HCT116 (cell line): ENCODE measurements around the gene ZNF507. TPM values are rescaled to one million over a fixed set of nuclear protein-coding genes. Genes with fewer than 3 reads are reported as not detected.

Source experiments
- ATAC-seq: fragments of 200-7000 bp; cut with Tn5 transposase; 2 replicates; pipeline ENCODE4 v1.9.1; 2020; ENCODE audit warnings: mild to moderate bottlenecking, moderate library complexity
- BruUV-seq: library from RNA; stranded (reverse); fragments of 400-500 nt; replicated peaks from 2 replicates; lab custom pipeline; 2021; lab: Mats Ljungman, UMichigan
- CTCF ChIA-PET: fragments of 300-600 bp; sonication (Branson Sonifier 250); formaldehyde crosslinking; loops from one replicate; lab custom pipeline; 2021; ENCODE audit warnings: antibody characterized with exemption; lab: Charles Lee
- POLR2A ChIA-PET: fragments of 300-600, 350-600 bp; sonication (Branson Sonifier 250); formaldehyde crosslinking; loops from one replicate; lab custom pipeline; 2021; ENCODE audit warnings: antibody characterized with exemption; lab: Charles Lee
- RAD21 ChIA-PET, 2 experiments: fragments of 300-600 bp; sonication (Branson Sonifier 250); formaldehyde crosslinking; loops; one replicate each; lab custom pipeline; 2023; ENCODE audit warnings: low total read pairs in 2 of 2; ENCODE audit not compliant: uncharacterized antibody in 2 of 2, unreplicated experiment in 2 of 2, low non-redundant PET in 1 of 2; lab: Charles Lee
- DNase-seq: peaks from one replicate; pipeline ENCODE4 v3.0.0-alpha.2; 2010; ENCODE audit warnings: low read depth, low spot score
- H2AFZ ChIP-seq: fragments of 200-600 bp; shearing (Covaris generic), sonication (generic); 2 replicates; pipeline ENCODE4 v1.6.1; 2017; ENCODE audit warnings: low read depth, mixed run types, mixed read lengths, antibody characterized with exemption, low read length; ENCODE audit not compliant: poor library complexity, severe bottlenecking
- H3K27ac ChIP-seq: 2 replicates; pipeline ENCODE4 v1.5.1; 2012; ENCODE audit warnings: low read depth, low read length
- H3K27me3 ChIP-seq: fragments of 200-600 bp; sonication (generic); 2 replicates; pipeline ENCODE4 v1.6.1; 2016; ENCODE audit warnings: mixed run types, low read length, mixed read lengths; ENCODE audit not compliant: insufficient read depth
- H3K36me3 ChIP-seq, 2 experiments: fragments of 200-500 bp in 1 of 2; fragments of 200-600 bp in 1 of 2; sonication (Bioruptor generic) in 1 of 2; sonication (generic) in 1 of 2; 2 replicates each; pipeline versions ENCODE4 v1.5.1 to v1.6.1; 2014 to 2016; ENCODE audit warnings: low read length in 2 of 2, inconsistent platforms in 1 of 2, mixed read lengths in 1 of 2, mixed run types in 1 of 2; ENCODE audit not compliant: insufficient read depth in 2 of 2, control insufficient read depth in 1 of 2
- H3K4me1 ChIP-seq, 2 experiments: fragments of 200-600 bp in 1 of 2; sonication (generic) in 1 of 2; 2 replicates each; pipeline versions ENCODE4 v1.5.1 to v1.6.1; 2012 to 2017; ENCODE audit warnings: low read length in 2 of 2, inconsistent platforms in 1 of 2, mild to moderate bottlenecking in 1 of 2, mixed read lengths in 1 of 2, mixed run types in 1 of 2, moderate library complexity in 1 of 2; ENCODE audit not compliant: insufficient read depth in 2 of 2, control insufficient read depth in 1 of 2
- H3K4me2 ChIP-seq: fragments of 200-600 bp; sonication (generic); 2 replicates; pipeline ENCODE4 v1.6.1; 2017; ENCODE audit warnings: mixed run types, low read length, mixed read lengths
- H3K4me3 ChIP-seq, 2 experiments: fragments of 200-600 bp in 1 of 2; sonication (generic) in 1 of 2; replicated peaks in 1 of 2; 2 replicates each; pipeline ENCODE4 v1.5.1; 2011 to 2016; ENCODE audit warnings: low read length in 2 of 2, control low read depth in 1 of 2, low read depth in 1 of 2, mild to moderate bottlenecking in 1 of 2, mixed read lengths in 1 of 2, mixed run types in 1 of 2
- H3K79me2 ChIP-seq: fragments of 200-600 bp; sonication (generic); 2 replicates; pipeline ENCODE4 v1.6.1; 2017; ENCODE audit warnings: mild to moderate bottlenecking, mixed run types, low read length, moderate library complexity, mixed read lengths; ENCODE audit not compliant: insufficient read depth
- H3K9ac ChIP-seq: fragments of 200-600 bp; sonication (generic); 2 replicates; pipeline ENCODE4 v1.6.1; 2016; ENCODE audit warnings: low read length, mixed read lengths
- H3K9me2 ChIP-seq: fragments of 200-600 bp; sonication (generic), shearing (Covaris generic); 2 replicates; pipeline ENCODE4 v1.6.1; 2017; ENCODE audit warnings: mixed run types, mild to moderate bottlenecking, moderate library complexity; ENCODE audit not compliant: insufficient read depth
- H3K9me3 ChIP-seq, 2 experiments: fragments of 200-500 bp in 1 of 2; fragments of 200-600 bp in 1 of 2; sonication (Bioruptor generic) in 1 of 2; sonication (generic) in 1 of 2; 2 replicates each; pipeline ENCODE4 v1.6.1; 2014 to 2017; ENCODE audit warnings: low read length in 2 of 2, mixed read lengths in 2 of 2, inconsistent platforms in 1 of 2, low read depth in 1 of 2, mild to moderate bottlenecking in 1 of 2, mixed run types in 1 of 2, moderate library complexity in 1 of 2; ENCODE audit not compliant: control insufficient read depth in 1 of 2, insufficient read depth in 1 of 2
- H4K20me1 ChIP-seq: fragments of 200-600 bp; sonication (generic), shearing (Covaris generic); 2 replicates; pipeline ENCODE4 v1.6.1; 2017; ENCODE audit warnings: mixed run types, mild to moderate bottlenecking, moderate library complexity; ENCODE audit not compliant: insufficient read depth
- FOSL1 ChIP-seq: IDR thresholded peaks from 2 replicates; pipeline ENCODE4 v1.6.1; 2012; ENCODE audit warnings: low read depth
- RAD21 ChIP-seq: IDR thresholded peaks from 2 replicates; pipeline ENCODE4 v1.6.1; 2012; ENCODE audit warnings: low read depth, mild to moderate bottlenecking
- SIN3A ChIP-seq: IDR thresholded peaks from 2 replicates; pipeline ENCODE4 v1.6.1; 2012; ENCODE audit warnings: low read depth
- TCF7L2 ChIP-seq: IDR thresholded peaks from 2 replicates; pipeline ENCODE4 v1.7.0; 2011; ENCODE audit warnings: borderline replicate concordance, inconsistent platforms; ENCODE audit not compliant: insufficient read depth, insufficient read length; ENCODE audit errors: extremely low read depth
- ZFX ChIP-seq: fragments of 450-650 bp; IDR thresholded peaks from 2 replicates; pipeline ENCODE4 v1.6.1; 2017
- intact Hi-C: fragments of 100-400 bp; cut with micrococcal nuclease; formaldehyde crosslinking; loops from 2 replicates; pipeline ENCODE4 v1.10.0; 2022
- total RNA-seq: library from RNA; stranded (reverse); gene quantifications from one replicate; pipeline ENCODE4 v1.2.1, GENCODE V29; 2021; ENCODE audit not compliant: unreplicated experiment
- TF ChIP-seq, protein P1 (sequence below): IDR thresholded peaks from 2 replicates; pipeline ENCODE4 v1.6.1; 2012; ENCODE audit warnings: low read depth
- TF ChIP-seq, protein P2 (sequence below): IDR thresholded peaks from 2 replicates; pipeline ENCODE4 v1.6.1; 2012
- TF ChIP-seq, protein P3 (sequence below): IDR thresholded peaks from 2 replicates; pipeline ENCODE4 v1.6.1; 2011; ENCODE audit warnings: mild to moderate bottlenecking, low read length, moderate library complexity; ENCODE audit not compliant: insufficient replicate concordance; ENCODE audit errors: extremely low read depth

The ZNF507 gene
- total RNA-seq, 1 experiment from 2014 or later = 27.4 TPM

DNA sequence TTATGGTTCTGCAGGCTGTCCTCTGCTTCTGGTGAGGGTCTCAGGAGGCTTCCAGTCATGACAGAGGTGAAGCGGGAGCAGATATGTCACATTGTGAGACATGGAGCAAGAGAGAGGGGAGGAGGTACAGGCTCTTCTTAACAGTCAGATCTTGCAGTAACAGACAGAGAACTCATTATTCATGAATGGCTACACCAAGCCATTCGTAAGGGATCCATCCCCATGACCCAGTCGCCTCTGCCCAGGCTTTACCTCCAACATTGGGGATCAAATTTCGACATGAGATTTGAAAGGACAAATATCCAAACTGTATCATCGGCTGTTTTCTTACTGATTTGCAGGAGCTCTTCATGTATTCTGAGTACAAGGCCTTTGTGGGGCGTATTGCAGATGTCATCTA is 21.7 kb downstream of the ZNF507 start:
- POLR2A ChIA-PET = no interaction called here
- H2AFZ ChIP-seq = no peak overlapping the region
- no peak overlapping the region for H3K9ac ChIP-seq
- H3K4me3 ChIP-seq = no peak overlapping the region
- H3K9me3 ChIP-seq = no peaks in the 10 kb centered on the region
- DNase-seq = no peak
- H3K27me3 ChIP-seq = no peaks in the 10 kb centered on the region
- peaks cover 8 to 20% of the 10 kb centered on the region in 2 experiments for H3K36me3 ChIP-seq
- RAD21 ChIA-PET = no interaction called here
- intact Hi-C loops = no loop called here
- no peaks in the 10 kb centered on the region; the same call in 1 of the 2 replicates for H4K20me1 ChIP-seq
- H3K9me2 ChIP-seq = no peaks in the 10 kb centered on the region
- no peak overlapping the region for H3K4me2 ChIP-seq
- TF ChIP-seq RAD21 (no peak), ZFX (no peak), FOSL1 (no peak), SIN3A (no peak), TCF7L2 (no peak)
- TF ChIP-seq, protein P1, sequence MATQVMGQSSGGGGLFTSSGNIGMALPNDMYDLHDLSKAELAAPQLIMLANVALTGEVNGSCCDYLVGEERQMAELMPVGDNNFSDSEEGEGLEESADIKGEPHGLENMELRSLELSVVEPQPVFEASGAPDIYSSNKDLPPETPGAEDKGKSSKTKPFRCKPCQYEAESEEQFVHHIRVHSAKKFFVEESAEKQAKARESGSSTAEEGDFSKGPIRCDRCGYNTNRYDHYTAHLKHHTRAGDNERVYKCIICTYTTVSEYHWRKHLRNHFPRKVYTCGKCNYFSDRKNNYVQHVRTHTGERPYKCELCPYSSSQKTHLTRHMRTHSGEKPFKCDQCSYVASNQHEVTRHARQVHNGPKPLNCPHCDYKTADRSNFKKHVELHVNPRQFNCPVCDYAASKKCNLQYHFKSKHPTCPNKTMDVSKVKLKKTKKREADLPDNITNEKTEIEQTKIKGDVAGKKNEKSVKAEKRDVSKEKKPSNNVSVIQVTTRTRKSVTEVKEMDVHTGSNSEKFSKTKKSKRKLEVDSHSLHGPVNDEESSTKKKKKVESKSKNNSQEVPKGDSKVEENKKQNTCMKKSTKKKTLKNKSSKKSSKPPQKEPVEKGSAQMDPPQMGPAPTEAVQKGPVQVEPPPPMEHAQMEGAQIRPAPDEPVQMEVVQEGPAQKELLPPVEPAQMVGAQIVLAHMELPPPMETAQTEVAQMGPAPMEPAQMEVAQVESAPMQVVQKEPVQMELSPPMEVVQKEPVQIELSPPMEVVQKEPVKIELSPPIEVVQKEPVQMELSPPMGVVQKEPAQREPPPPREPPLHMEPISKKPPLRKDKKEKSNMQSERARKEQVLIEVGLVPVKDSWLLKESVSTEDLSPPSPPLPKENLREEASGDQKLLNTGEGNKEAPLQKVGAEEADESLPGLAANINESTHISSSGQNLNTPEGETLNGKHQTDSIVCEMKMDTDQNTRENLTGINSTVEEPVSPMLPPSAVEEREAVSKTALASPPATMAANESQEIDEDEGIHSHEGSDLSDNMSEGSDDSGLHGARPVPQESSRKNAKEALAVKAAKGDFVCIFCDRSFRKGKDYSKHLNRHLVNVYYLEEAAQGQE = no peak
- TF ChIP-seq, protein P2, sequence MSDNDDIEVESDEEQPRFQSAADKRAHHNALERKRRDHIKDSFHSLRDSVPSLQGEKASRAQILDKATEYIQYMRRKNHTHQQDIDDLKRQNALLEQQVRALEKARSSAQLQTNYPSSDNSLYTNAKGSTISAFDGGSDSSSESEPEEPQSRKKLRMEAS = no peak
- TF ChIP-seq, protein P3, sequence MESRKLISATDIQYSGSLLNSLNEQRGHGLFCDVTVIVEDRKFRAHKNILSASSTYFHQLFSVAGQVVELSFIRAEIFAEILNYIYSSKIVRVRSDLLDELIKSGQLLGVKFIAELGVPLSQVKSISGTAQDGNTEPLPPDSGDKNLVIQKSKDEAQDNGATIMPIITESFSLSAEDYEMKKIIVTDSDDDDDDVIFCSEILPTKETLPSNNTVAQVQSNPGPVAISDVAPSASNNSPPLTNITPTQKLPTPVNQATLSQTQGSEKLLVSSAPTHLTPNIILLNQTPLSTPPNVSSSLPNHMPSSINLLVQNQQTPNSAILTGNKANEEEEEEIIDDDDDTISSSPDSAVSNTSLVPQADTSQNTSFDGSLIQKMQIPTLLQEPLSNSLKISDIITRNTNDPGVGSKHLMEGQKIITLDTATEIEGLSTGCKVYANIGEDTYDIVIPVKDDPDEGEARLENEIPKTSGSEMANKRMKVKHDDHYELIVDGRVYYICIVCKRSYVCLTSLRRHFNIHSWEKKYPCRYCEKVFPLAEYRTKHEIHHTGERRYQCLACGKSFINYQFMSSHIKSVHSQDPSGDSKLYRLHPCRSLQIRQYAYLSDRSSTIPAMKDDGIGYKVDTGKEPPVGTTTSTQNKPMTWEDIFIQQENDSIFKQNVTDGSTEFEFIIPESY = no peak
- no peak overlapping the region for H3K27ac ChIP-seq
- CTCF ChIA-PET = no interaction called here
- peaks cover 2% of the 10 kb centered on the region in 2 experiments; a peak in 3 of 4 replicates for H3K4me1 ChIP-seq
- no peak for ATAC-seq
- BruUV-seq = no TSS peak
- H3K79me2 ChIP-seq = peaks cover 92% of the 10 kb centered on the region
